HepG2 (cell line): Measurements from ENCODE around the gene USP8. TPM values are rescaled to one million over a fixed set of nuclear protein-coding genes. Genes with fewer than 3 reads are reported as not detected.

ENCODE experiments used
- ATAC-seq: fragments of 200-7000 bp; cut with Tn5 transposase; 3 replicates; pipeline ENCODE4 v1.9.1; 2020; ENCODE audit warnings: mild to moderate bottlenecking, moderate library complexity
- BruUV-seq: library from RNA; stranded (reverse); fragments of 400-500 nt; replicated peaks from 2 replicates; lab custom pipeline; 2021; lab: Mats Ljungman, UMichigan
- CTCF ChIA-PET: fragments of 300-600 bp; formaldehyde crosslinking; extraction: SDS; loops from one replicate; lab custom pipeline; 2021; ENCODE audit warnings: low total read pairs, inconsistent platforms, low intra/inter-chr PET ratio; lab: Yijun Ruan, JAX
- POLR2A ChIA-PET: fragments of 350-600 bp; sonication (Branson Sonifier 250); formaldehyde crosslinking; loops from one replicate; lab custom pipeline; 2020; ENCODE audit warnings: antibody characterized with exemption, inconsistent platforms; lab: Yijun Ruan, JAX
- DNase-seq: peaks from one replicate; pipeline ENCODE4 v3.0.0-alpha.2; 2015; ENCODE audit warnings: low spot score
- FAIRE-seq: peaks from 3 replicates; lab custom pipeline; 2011; peaks lifted over from hg19 to GRCh38; lab: Jason Lieb, UNC
- H2AFZ ChIP-seq: one replicate; pipeline ENCODE4 v1.6.1; 2011; ENCODE audit warnings: low read length, inconsistent platforms
- H3K27ac ChIP-seq: fragments of 300-600 bp; 3 replicates; pipeline ENCODE4 v1.8.0; 2011; ENCODE audit warnings: mixed run types, mild to moderate bottlenecking, mixed read lengths, low read length, inconsistent platforms; ENCODE audit not compliant: insufficient read depth; ENCODE audit errors: extremely low read length
- H3K27me3 ChIP-seq, 2 experiments: fragments of 200-600 bp in 1 of 2; 2 replicates in 1 of 2; 3 replicates in 1 of 2; pipeline versions ENCODE4 v1.6.0 to v1.8.0; 2011; ENCODE audit warnings: low read length in 2 of 2, mild to moderate bottlenecking in 2 of 2, moderate library complexity in 2 of 2, inconsistent platforms in 1 of 2; ENCODE audit not compliant: insufficient read depth in 2 of 2, control insufficient read depth in 1 of 2
- H3K36me3 ChIP-seq, 2 experiments: fragments of 200-600 bp in 1 of 2; replicated peaks in 1 of 2; 2 replicates in 1 of 2; 3 replicates in 1 of 2; pipeline versions ENCODE4 v1.5.1 to v1.8.0; 2011; ENCODE audit warnings: low read length in 2 of 2, inconsistent platforms in 1 of 2; ENCODE audit not compliant: insufficient read depth in 2 of 2, control insufficient read depth in 1 of 2
- H3K4me1 ChIP-seq: 2 replicates; pipeline ENCODE4 v1.5.1; 2012; ENCODE audit warnings: low read length, inconsistent platforms; ENCODE audit not compliant: insufficient read depth
- H3K4me2 ChIP-seq: 2 replicates; pipeline ENCODE4 v1.6.0; 2011; ENCODE audit warnings: low read depth, low read length, inconsistent platforms
- H3K4me3 ChIP-seq, 3 experiments: fragments of 200-600 bp in 1 of 3; sonication (generic), shearing (Covaris generic) in 1 of 3; replicated peaks in 1 of 3; 2 replicates each; pipeline ENCODE4 v1.5.1; 2011 to 2016; ENCODE audit warnings: low read length in 3 of 3, inconsistent platforms in 2 of 3, low read depth in 2 of 3, mild to moderate bottlenecking in 2 of 3, control low read depth in 1 of 3, mixed read lengths in 1 of 3; ENCODE audit not compliant: insufficient read depth in 1 of 3
- H3K79me2 ChIP-seq: one replicate; pipeline ENCODE4 v1.6.1; 2011; ENCODE audit warnings: low read length, inconsistent platforms; ENCODE audit not compliant: insufficient read depth
- H3K9ac ChIP-seq: 2 replicates; pipeline ENCODE4 v1.6.0; 2011; ENCODE audit warnings: mild to moderate bottlenecking, low read depth, low read length, inconsistent platforms; ENCODE audit not compliant: insufficient read depth
- H3K9me3 ChIP-seq: 2 replicates; pipeline ENCODE4 v1.5.1; 2012; ENCODE audit warnings: mild to moderate bottlenecking, low read length
- H4K20me1 ChIP-seq: 2 replicates; pipeline ENCODE4 v1.6.0; 2011; ENCODE audit warnings: inconsistent platforms, mild to moderate bottlenecking, low read length, moderate library complexity; ENCODE audit not compliant: insufficient read depth
- BRCA1 ChIP-seq: sonication (generic); formaldehyde crosslinking; IDR thresholded peaks from 2 replicates; pipeline ENCODE4 v1.4.0; 2020; ENCODE audit warnings: missing genetic modification reagents
- HDAC2 ChIP-seq: sonication (generic); formaldehyde crosslinking; IDR thresholded peaks from 2 replicates; pipeline ENCODE4 v1.4.0; 2020; ENCODE audit warnings: missing genetic modification reagents
- KLF15 ChIP-seq: sonication (generic); formaldehyde crosslinking; IDR thresholded peaks from 2 replicates; pipeline ENCODE4 v1.8.1; 2023; ENCODE audit warnings: borderline replicate concordance, mild to moderate bottlenecking, inconsistent platforms, missing genetic modification reagents, mixed read lengths
- MAF1 ChIP-seq: sonication (generic); formaldehyde crosslinking; IDR thresholded peaks from 2 replicates; pipeline ENCODE4 v1.5.0; 2020; ENCODE audit warnings: missing genetic modification reagents, borderline replicate concordance
- MTF2 ChIP-seq: sonication (generic); formaldehyde crosslinking; IDR thresholded peaks from 2 replicates; pipeline ENCODE4 v1.5.0; 2020; ENCODE audit warnings: missing genetic modification reagents, borderline replicate concordance
- SAFB2 ChIP-seq: sonication (generic); formaldehyde crosslinking; IDR thresholded peaks from 2 replicates; pipeline ENCODE4 v1.5.1; 2020; ENCODE audit warnings: missing genetic modification reagents, low read depth, mild to moderate bottlenecking, borderline replicate concordance
- SALL2 ChIP-seq: sonication (generic); formaldehyde crosslinking; IDR thresholded peaks from 2 replicates; pipeline ENCODE4 v1.8.1; 2023; ENCODE audit warnings: mild to moderate bottlenecking, missing genetic modification reagents, inconsistent platforms
- ZNF552 ChIP-seq: sonication (generic); formaldehyde crosslinking; IDR thresholded peaks from 2 replicates; pipeline ENCODE4 v1.9.0; 2022; ENCODE audit warnings: missing genetic modification reagents, mild to moderate bottlenecking, borderline replicate concordance
- ZNF577 ChIP-seq: sonication (generic); formaldehyde crosslinking; IDR thresholded peaks from 2 replicates; pipeline ENCODE4 v1.4.0; 2020; ENCODE audit warnings: mild to moderate bottlenecking, low read depth, missing genetic modification reagents, borderline replicate concordance
- ZNF891 ChIP-seq: sonication (generic); formaldehyde crosslinking; IDR thresholded peaks from 2 replicates; pipeline ENCODE4 v1.5.0; 2020; ENCODE audit warnings: mild to moderate bottlenecking, missing genetic modification reagents
- WGBS: methylation state at CpG from one replicate; pipeline ENCODE4 v1.1.6; 2017; ENCODE audit warnings: low lambda C conversion rate; 5-methylcytosine and 5-hydroxymethylcytosine counted together
- in situ Hi-C: cut with HindIII; loops from 2 replicates; pipeline ENCODE4 v1.10.0; 2017; ENCODE audit warnings: low pct_unique_long_range_greater_than_20kb; ENCODE audit not compliant: extremely low pct_ligation_motif_present
- intact Hi-C: fragments of 100-400 bp; cut with micrococcal nuclease; formaldehyde crosslinking; loops from one replicate; pipeline ENCODE4 v1.10.0; 2022; ENCODE audit not compliant: unreplicated experiment
- polyA plus RNA-seq, 8 experiments: library from polyadenylated mRNA; depleted of rRNA in 3 of 8; stranded (reverse) in 7 of 8; unstranded in 1 of 8; fragments of >200 nt; fragmentation: Illumina TruSeq in 4 of 8; extraction: Trizol in 4 of 8; gene quantifications; 2 replicates each; pipeline versions ENCODE4 v1.2.1 to v1.2.3, GENCODE V29; 2011 to 2016; ENCODE audit warnings: low read depth in 4 of 8, missing spikeins in 1 of 8, mixed read lengths in 1 of 8; ENCODE audit not compliant: insufficient read depth in 1 of 8
- total RNA-seq, 5 experiments: library from RNA; depleted of rRNA; stranded (reverse); fragments of >200 nt; fragmentation: Illumina TruSeq; extraction: Trizol; gene quantifications; 2 replicates each; pipeline ENCODE4 v1.2.3, GENCODE V29; 2016; ENCODE audit warnings: low read depth in 1 of 5
- TF ChIP-seq, protein P1 (sequence below), 2 experiments: sonication (generic) in 1 of 2; formaldehyde crosslinking in 1 of 2; IDR thresholded peaks; 2 replicates each; pipeline versions ENCODE4 v1.4.0 to v1.6.1; 2016 to 2020; ENCODE audit warnings: borderline replicate concordance in 1 of 2, low read depth in 1 of 2, mild to moderate bottlenecking in 1 of 2, missing genetic modification reagents in 1 of 2
- TF ChIP-seq, protein P2 (sequence below): sonication (generic); formaldehyde crosslinking; IDR thresholded peaks from 2 replicates; pipeline ENCODE4 v1.4.0; 2020; ENCODE audit warnings: mild to moderate bottlenecking, missing genetic modification reagents, borderline replicate concordance
- TF ChIP-seq, protein P3 (sequence below): sonication (generic); formaldehyde crosslinking; IDR thresholded peaks from 2 replicates; pipeline ENCODE4 v1.9.0; 2021; ENCODE audit warnings: missing genetic modification reagents, borderline replicate concordance

The USP8 gene
- total and polyA plus RNA-seq, 2 of the 13 experiments (the other 11 are each of a cell fraction or from before 2014, with no cell fraction given): 36.4 to 50.7 TPM

DNA sequence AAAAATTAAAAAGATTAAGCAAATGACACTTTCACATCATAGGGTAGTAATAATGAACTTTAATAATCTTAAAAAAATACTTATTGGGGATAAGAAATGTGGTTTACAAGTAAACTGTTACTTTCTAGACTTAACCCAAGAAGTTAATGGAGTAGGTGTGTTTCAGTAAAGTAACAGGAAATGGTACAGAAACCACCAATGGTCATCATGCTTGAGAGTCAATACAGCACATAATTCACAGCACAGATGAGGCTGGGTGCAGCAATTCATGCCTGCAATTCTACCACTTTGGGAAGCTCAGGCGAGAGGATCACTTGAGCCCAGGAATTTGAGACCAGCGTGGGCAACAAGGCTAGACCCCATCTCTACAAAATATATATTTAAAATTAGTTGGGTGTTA lies 133.8 kb downstream of the USP8 start:
- FAIRE-seq: no peak
- Histone ChIP-seq H3K79me2 (no peaks in the 10 kb centered on the region), H3K27ac (no peak overlapping the region), H3K4me1 (no peaks in the 10 kb centered on the region), H3K9me3 (no peaks in the 10 kb centered on the region), H4K20me1 (no peaks in the 10 kb centered on the region), H3K4me3 (no peak overlapping the region), H3K36me3 (peaks cover 7% of the 10 kb centered on the region in 2 experiments; a peak in 4 of 5 replicates), H2AFZ (no peak overlapping the region), H3K27me3 (no peaks in the 10 kb centered on the region), H3K4me2 (no peak overlapping the region), H3K9ac (no peak overlapping the region)
- ChIA-PET CTCF (no interaction called here), POLR2A (no interaction called here)
- intact Hi-C loops (no loop called here), in situ Hi-C loops (no loop called here)
- no peak for ATAC-seq
- DNase-seq: no peak
- 100% methylated on average over 2 of the region's 2 CpGs for WGBS
- no TSS peak for BruUV-seq
- TF ChIP-seq, protein P1, sequence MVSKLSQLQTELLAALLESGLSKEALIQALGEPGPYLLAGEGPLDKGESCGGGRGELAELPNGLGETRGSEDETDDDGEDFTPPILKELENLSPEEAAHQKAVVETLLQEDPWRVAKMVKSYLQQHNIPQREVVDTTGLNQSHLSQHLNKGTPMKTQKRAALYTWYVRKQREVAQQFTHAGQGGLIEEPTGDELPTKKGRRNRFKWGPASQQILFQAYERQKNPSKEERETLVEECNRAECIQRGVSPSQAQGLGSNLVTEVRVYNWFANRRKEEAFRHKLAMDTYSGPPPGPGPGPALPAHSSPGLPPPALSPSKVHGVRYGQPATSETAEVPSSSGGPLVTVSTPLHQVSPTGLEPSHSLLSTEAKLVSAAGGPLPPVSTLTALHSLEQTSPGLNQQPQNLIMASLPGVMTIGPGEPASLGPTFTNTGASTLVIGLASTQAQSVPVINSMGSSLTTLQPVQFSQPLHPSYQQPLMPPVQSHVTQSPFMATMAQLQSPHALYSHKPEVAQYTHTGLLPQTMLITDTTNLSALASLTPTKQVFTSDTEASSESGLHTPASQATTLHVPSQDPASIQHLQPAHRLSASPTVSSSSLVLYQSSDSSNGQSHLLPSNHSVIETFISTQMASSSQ (IDR thresholded peaks at IDR 0.05; ENCODE audit: low read depth): no peak
- TF ChIP-seq, protein P1 (CRISPR knock-in tag; IDR thresholded peaks at IDR 0.05; ENCODE audit: borderline replicate concordance): no peak
- TF ChIP-seq, protein P2, sequence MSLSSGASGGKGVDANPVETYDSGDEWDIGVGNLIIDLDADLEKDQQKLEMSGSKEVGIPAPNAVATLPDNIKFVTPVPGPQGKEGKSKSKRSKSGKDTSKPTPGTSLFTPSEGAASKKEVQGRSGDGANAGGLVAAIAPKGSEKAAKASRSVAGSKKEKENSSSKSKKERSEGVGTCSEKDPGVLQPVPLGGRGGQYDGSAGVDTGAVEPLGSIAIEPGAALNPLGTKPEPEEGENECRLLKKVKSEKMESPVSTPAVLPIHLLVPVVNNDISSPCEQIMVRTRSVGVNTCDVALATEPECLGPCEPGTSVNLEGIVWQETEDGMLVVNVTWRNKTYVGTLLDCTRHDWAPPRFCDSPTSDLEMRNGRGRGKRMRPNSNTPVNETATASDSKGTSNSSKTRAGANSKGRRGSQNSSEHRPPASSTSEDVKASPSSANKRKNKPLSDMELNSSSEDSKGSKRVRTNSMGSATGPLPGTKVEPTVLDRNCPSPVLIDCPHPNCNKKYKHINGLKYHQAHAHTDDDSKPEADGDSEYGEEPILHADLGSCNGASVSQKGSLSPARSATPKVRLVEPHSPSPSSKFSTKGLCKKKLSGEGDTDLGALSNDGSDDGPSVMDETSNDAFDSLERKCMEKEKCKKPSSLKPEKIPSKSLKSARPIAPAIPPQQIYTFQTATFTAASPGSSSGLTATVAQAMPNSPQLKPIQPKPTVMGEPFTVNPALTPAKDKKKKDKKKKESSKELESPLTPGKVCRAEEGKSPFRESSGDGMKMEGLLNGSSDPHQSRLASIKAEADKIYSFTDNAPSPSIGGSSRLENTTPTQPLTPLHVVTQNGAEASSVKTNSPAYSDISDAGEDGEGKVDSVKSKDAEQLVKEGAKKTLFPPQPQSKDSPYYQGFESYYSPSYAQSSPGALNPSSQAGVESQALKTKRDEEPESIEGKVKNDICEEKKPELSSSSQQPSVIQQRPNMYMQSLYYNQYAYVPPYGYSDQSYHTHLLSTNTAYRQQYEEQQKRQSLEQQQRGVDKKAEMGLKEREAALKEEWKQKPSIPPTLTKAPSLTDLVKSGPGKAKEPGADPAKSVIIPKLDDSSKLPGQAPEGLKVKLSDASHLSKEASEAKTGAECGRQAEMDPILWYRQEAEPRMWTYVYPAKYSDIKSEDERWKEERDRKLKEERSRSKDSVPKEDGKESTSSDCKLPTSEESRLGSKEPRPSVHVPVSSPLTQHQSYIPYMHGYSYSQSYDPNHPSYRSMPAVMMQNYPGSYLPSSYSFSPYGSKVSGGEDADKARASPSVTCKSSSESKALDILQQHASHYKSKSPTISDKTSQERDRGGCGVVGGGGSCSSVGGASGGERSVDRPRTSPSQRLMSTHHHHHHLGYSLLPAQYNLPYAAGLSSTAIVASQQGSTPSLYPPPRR (CRISPR knock-in tag): no peak
- TF ChIP-seq ZNF891 (no peak), KLF15 (CRISPR knock-in tag) (no peak), BRCA1 (CRISPR knock-in tag) (no peak), HDAC2 (CRISPR knock-in tag) (no peak), ZNF552 (CRISPR knock-in tag) (no peak), MAF1 (CRISPR knock-in tag) (no peak), MTF2 (no peak), SALL2 (CRISPR knock-in tag) (no peak), SAFB2 (CRISPR knock-in tag) (no peak), ZNF577 (CRISPR knock-in tag) (no peak)
- TF ChIP-seq, protein P3, sequence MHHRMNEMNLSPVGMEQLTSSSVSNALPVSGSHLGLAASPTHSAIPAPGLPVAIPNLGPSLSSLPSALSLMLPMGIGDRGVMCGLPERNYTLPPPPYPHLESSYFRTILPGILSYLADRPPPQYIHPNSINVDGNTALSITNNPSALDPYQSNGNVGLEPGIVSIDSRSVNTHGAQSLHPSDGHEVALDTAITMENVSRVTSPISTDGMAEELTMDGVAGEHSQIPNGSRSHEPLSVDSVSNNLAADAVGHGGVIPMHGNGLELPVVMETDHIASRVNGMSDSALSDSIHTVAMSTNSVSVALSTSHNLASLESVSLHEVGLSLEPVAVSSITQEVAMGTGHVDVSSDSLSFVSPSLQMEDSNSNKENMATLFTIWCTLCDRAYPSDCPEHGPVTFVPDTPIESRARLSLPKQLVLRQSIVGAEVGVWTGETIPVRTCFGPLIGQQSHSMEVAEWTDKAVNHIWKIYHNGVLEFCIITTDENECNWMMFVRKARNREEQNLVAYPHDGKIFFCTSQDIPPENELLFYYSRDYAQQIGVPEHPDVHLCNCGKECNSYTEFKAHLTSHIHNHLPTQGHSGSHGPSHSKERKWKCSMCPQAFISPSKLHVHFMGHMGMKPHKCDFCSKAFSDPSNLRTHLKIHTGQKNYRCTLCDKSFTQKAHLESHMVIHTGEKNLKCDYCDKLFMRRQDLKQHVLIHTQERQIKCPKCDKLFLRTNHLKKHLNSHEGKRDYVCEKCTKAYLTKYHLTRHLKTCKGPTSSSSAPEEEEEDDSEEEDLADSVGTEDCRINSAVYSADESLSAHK (CRISPR knock-in tag): no peak
